Limb (tissue), 2 donors: Measurements from ENCODE around the gene CMBL.

Source experiments
- DNase-seq, 2 donors: peaks; one replicate each; pipeline ENCODE4 v3.0.0-alpha.2; 2016; ENCODE audit errors: extremely low spot score in 2 of 2

The CMBL gene

GRCh38 chr5:10310066-10310779 is 2.5 kb upstream of the CMBL start:
- DNase-seq, result no peak

- no peak for DNase-seq
Observed at GRCh38 chr5:10308844-10309243, 1.1 kb upstream of the CMBL start.

DNA sequence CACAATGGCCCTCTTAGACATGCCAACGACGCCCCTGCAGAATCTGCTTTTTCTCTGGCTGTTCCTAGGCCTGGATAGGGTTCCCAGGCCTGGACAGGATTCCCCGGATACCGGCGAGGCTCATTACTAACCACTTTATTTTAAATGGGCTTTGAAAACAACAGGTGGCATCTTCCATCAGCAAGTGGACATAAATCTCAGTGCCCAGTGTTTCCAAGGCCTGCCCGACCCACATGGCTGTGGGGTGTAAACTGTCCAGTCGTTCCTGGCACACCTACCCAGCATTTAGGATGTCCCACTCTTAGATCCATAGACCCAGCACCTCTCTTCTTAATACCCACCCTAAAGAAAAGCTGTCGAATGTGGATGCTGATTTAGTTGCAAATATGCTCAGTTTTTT is 896 bp downstream of the CMBL start:
- no peak for DNase-seq

DNA sequence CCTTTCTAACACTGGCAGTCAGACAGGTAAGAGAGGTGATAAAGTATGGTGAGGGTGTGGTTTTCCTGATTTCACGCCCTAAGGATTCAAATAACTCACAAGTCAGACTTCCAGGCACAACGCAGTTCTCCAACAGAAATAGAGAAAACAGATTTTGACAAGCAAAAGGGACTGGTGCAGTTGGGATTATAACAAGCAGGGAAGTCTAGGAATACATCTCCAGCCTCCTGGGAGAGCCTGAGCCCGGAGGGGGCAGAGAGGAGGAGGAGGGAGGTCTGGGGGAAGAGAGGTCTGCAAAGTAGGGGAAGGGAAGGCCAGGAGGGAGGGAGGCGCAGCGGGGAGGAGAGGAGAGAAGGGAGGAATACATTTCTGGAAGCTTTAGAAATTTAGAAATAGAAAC is 1.6 kb downstream of the CMBL start:
- DNase-seq, result no peak

- DNase-seq, result no peak
Observed at GRCh38 chr5:10304932-10305331, 2.8 kb downstream of the CMBL start.

GRCh38 chr5:10303699-10304170 is 4.0 kb downstream of the CMBL start:
- DNase-seq, result no peak

DNA sequence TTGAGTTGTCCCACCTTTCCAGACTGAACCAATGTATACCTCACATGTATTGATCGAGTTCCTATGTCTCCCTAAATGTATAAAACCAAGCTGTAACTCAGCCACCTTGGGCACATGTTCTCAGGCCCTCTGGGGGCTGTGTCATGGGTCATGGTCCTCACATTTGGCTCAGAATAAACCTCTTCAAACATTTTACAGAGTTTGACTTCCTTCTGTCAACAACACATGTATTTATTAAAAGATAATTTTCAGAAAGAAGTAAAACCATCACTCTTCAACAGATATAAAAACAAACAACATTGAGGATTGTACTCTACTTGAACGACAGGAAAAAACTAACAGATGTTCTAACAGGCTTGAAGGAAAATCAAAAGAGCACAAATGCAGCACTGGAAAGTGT is 4.5 kb downstream of the CMBL start:
- no peak for DNase-seq

DNA sequence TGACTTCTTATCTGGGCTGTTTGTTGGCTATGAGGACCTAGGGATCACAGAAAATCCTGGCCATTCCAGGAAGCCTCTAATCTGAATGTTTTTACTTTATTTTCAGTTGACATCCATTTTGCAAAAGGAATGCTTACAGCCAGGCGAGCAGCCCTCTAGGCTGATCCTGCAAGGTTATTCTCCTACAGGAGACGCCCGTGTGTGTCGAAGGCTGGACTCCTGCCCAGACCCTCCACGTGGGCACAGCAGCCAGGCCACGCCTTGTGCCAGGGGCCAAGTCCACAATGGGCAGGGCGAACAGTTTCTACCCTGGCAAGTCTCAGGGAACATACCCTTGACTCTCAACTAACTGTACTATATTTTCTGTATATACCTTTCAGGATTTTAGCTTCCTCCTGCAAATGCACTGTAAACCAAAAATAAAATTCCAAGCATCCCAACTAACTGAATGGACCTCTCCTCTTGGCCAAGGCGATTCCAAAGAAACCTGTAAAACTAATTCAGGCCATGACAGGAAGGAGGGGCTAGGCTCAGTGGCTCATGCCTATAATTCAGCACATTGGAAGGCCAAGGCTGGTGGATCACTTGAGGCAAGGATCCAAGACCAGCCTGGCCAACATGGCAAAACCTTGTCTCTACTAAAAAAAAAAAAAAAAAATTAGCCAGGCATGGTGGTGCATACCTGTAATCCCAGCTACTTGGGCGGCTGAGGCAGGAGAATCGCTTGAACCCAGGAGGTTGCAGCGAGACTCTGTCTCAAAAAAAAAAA is 5.7 kb downstream of the CMBL start:
- DNase-seq, result no peak

GRCh38 chr5:10301266-10301665 is 6.4 kb downstream of the CMBL start:
- DNase-seq, result no peak

GRCh38 chr5:10300246-10300645 is 7.5 kb downstream of the CMBL start:
- no peak for DNase-seq

- no peak for DNase-seq
Observed at GRCh38 chr5:10297646-10298204, 10.0 kb downstream of the CMBL start.

GRCh38 chr5:10295619-10296326 is 11.9 kb downstream of the CMBL start:
- no peak for DNase-seq

DNA sequence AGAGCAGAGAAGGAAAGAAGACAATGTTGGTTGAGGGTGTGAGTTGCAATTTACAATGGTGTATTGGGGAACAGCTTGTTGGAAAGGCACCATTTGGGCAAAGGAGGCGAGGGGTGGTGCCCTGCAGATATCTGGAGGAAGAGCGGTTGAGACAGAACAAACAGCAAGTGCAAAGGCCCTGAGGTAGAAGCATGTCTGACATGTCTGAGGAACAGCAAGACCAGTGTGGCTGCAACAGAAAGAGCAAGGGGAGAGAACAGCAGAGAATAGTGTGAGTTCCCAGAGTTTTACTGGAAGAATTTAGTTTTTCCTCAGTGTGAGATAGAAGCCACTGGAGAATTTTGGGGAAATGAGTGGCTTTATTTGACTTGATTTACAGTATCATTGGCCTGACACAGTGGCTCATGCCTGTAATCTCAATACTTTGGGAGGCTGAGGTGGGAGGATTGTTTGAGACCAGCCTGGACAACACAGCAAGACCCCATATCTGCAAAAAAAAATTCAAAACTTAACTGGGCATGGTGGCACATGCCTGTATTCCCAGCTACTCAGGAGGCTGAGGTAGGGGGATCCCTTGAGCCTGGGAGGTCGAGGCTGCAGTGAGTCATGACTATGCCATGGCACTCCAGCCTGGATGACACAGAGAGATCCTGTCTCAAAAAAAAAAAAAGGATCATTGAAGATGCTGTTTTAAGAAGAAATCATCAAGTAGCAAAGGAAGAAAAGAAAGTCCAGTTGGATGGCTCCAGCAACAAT is 13.6 kb downstream of the CMBL start:
- no peak for DNase-seq

DNA sequence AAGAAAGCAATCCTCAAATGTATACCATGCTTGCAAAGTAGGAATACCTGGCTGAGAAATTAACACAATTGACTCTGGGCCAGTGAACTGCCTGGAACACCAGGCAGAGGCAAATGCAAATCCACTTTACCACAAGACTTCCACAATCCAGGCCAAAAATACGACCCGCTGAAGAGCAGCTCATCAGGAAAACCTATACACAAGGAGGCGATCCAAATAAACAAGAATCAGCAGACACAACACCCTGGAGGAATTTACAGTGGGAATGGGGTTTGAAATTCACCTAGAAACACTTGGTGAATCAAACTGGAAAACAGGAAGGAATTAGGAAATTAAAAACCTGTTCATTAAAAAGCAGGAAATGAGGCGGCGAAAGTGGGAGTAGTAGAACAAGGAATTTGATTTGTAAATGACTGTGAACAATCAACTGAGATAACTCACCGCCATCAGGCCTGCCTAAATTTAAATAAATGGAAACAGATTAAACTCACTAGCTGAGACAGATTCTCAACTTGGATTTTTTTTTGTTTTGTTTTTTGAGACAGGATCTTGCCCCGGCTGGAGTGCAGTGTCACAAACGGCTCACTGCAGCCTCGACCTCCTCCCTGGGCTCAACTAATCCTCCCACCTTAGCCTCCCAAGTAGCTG is 15.9 kb downstream of the CMBL start:
- DNase-seq, result no peak

DNA sequence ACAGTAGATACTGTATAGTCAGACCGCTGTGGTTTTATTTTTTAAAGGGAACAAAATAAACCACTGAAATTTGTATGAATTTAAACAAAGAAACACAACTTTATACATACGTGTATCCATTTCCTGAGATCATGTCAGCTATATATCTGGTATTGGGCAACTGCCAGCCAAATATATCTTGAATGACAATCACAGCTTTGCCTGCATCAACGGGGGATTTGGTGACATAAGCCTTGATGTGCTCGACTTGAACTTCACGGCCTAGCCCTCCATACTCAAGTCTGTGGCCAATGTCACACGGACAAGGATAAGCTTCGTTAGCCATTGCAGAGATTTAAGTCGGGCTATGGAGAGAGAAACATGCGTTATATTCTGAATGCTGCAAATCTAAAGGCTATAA is 17.3 kb downstream of the CMBL start:
- DNase-seq, result no peak

DNA sequence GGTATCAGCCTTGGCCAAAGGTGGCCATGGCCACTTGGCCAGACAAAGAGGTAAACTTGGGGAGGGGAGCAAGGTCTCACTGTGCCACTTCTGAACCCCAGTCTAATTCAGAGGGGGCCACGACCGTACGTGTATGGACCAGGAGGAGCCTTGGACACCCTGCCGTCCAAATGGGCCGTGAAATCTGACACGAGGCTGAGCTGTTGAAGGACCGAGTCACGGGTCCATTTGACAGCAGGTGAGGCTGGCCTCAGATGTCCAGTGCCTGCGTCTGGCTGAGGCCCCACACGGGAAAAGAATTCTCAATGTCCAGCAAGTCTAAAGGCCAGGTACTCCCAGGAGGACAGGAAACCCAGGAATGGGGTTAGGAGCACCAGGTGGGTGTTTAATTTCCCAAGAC is 17.7 kb downstream of the CMBL start:
- DNase-seq, result no peak

- DNase-seq, result no peak
Observed at GRCh38 chr5:10289353-10289752, 18.3 kb downstream of the CMBL start.

- DNase-seq, result peak in 1 of 2 donors; percentile 68
Observed at GRCh38 chr5:10288592-10289219, 19.0 kb downstream of the CMBL start.

GRCh38 chr5:10286862-10287227 is 20.9 kb downstream of the CMBL start:
- no peak for DNase-seq

- DNase-seq, result peak in 1 of 2 donors; percentile 56
Observed at GRCh38 chr5:10286162-10286861, 21.4 kb downstream of the CMBL start.
